ENCODE data around the gene ASPRV1. TPM values are rescaled to one million over a fixed set of nuclear protein-coding genes. Genes with fewer than 3 reads are reported as not detected.

Gene ASPRV1
- total RNA-seq, 2 donors from 2014 or later = 1.8 to 3.2 TPM

- no peaks in the 10 kb centered on the region for H3K27me3 ChIP-seq (replicated peaks; ENCODE audit: insufficient read depth)
- ATAC-seq (ENCODE audit: insufficient number of reproducible peaks, low FRiP score, low read depth) (no peak), DNase-seq (ENCODE audit: low spot score) (no peak)
- H3K4me3 ChIP-seq = no peak overlapping the region
- H3K27ac ChIP-seq = no peak overlapping the region
- TF ChIP-seq CTCF (IDR thresholded peaks at IDR 0.05) = no peak
- H3K9me3 ChIP-seq = no peaks in the 10 kb centered on the region
- no peaks in the 10 kb centered on the region for H3K4me1 ChIP-seq (ENCODE audit: control insufficient read depth in 1 of 2, low read depth in 2 of 2)
- H3K36me3 ChIP-seq = no peaks in the 10 kb centered on the region
Measured at GRCh38 chr2:70006447-70006784, 45.0 kb upstream of the ASPRV1 start.

- Histone ChIP-seq H3K36me3 (no peaks in the 10 kb centered on the region), H3K9me3 (no peaks in the 10 kb centered on the region), H3K4me1 (ENCODE audit: control insufficient read depth in 1 of 2, low read depth in 2 of 2) (no peaks in the 10 kb centered on the region), H3K4me3 (no peak overlapping the region), H3K27me3 (replicated peaks; ENCODE audit: insufficient read depth) (no peaks in the 10 kb centered on the region), H3K27ac (no peak overlapping the region)
- ATAC-seq (ENCODE audit: insufficient number of reproducible peaks, low FRiP score, low read depth) (no peak), DNase-seq (ENCODE audit: low spot score) (no peak)
- no peak for TF ChIP-seq CTCF (IDR thresholded peaks at IDR 0.05)
Measured at GRCh38 chr2:70005752-70006446, 44.5 kb upstream of the ASPRV1 start.

DNA sequence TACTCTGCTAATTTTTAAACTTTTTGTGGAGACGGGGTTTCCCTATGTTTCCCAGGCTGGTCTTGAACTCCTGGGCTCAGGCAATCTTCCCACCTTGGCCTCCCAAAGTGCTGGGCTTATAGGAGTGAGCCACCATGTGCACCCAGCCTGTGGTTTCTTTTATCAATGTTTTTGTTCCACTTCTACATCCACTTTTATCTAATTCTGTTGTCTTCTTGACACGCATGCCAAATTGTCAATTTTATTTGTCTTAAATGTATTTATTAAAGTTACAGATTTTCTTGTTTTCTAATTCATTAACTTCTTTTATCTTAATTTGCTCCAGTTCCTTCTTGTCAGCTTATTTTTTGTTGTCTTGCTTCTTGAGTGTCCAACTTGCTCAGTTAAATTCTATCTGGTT lies 43.8 kb upstream of the ASPRV1 start:
- H3K4me1 ChIP-seq (ENCODE audit: control insufficient read depth in 1 of 2, low read depth in 2 of 2) = no peaks in the 10 kb centered on the region
- no peak for DNase-seq (ENCODE audit: low spot score)
- no peak overlapping the region for H3K4me3 ChIP-seq
- TF ChIP-seq CTCF (IDR thresholded peaks at IDR 0.05) = no peak
- no peaks in the 10 kb centered on the region for H3K36me3 ChIP-seq
- no peak for ATAC-seq (ENCODE audit: insufficient number of reproducible peaks, low FRiP score, low read depth)
- H3K27ac ChIP-seq = no peak overlapping the region
- no peaks in the 10 kb centered on the region for H3K27me3 ChIP-seq (replicated peaks; ENCODE audit: insufficient read depth)
- no peaks in the 10 kb centered on the region for H3K9me3 ChIP-seq

- H3K36me3 ChIP-seq = no peaks in the 10 kb centered on the region
Measured at GRCh38 chr2:70003093-70003830, 41.8 kb upstream of the ASPRV1 start.

More at GRCh38 chr2:70003093-70003830, 41.8 kb upstream of the ASPRV1 start:
- Histone ChIP-seq H3K9me3 (no peaks in the 10 kb centered on the region), H3K27ac (no peak overlapping the region), H3K4me3 (no peak overlapping the region), H3K27me3 (replicated peaks; ENCODE audit: insufficient read depth) (no peaks in the 10 kb centered on the region), H3K4me1 (ENCODE audit: control insufficient read depth in 1 of 2, low read depth in 2 of 2) (no peaks in the 10 kb centered on the region)
- TF ChIP-seq CTCF (IDR thresholded peaks at IDR 0.05) = no peak
- ATAC-seq (ENCODE audit: insufficient number of reproducible peaks, low FRiP score, low read depth) = no peak
- DNase-seq (ENCODE audit: low spot score) = no peak

All from thoracic aorta (tissue), 2 donors.